Neural progenitor cell (in vitro differentiated cells): Measurements from ENCODE around the gene SAP30L. TPM values are rescaled to one million over a fixed set of nuclear protein-coding genes. Genes with fewer than 3 reads are reported as not detected.

Source experiments
- DNase-seq: peaks from one replicate; pipeline ENCODE4 v3.0.0-alpha.2; 2016; ENCODE audit warnings: low spot score
- H2AFZ ChIP-seq: fragments of 200-600 bp; sonication (generic); replicated peaks from 2 replicates; pipeline ENCODE4 v1.6.1; 2016; ENCODE audit warnings: antibody characterized with exemption
- H3F3A ChIP-seq: fragments of 200-600 bp; sonication (generic); 2 replicates; pipeline ENCODE4 v1.6.1; 2016; ENCODE audit warnings: antibody characterized with exemption, low read depth
- H3K27ac ChIP-seq: fragments of 200-600 bp; sonication (generic); 2 replicates; pipeline ENCODE4 v1.5.1; 2016; ENCODE audit warnings: mild to moderate bottlenecking
- H3K27me3 ChIP-seq: fragments of 200-600 bp; sonication (generic); 2 replicates; pipeline ENCODE4 v1.6.1; 2016; ENCODE audit warnings: mild to moderate bottlenecking, moderate library complexity
- H3K36me3 ChIP-seq: fragments of 200-600 bp; sonication (generic); 2 replicates; pipeline ENCODE4 v1.5.1; 2016
- H3K4me1 ChIP-seq: fragments of 200-600 bp; sonication (generic); 2 replicates; pipeline ENCODE4 v1.6.1; 2016; ENCODE audit warnings: mixed run types
- H3K4me2 ChIP-seq: fragments of 200-600 bp; sonication (generic); 2 replicates; pipeline ENCODE4 v1.6.1; 2016
- H3K4me3 ChIP-seq: fragments of 200-600 bp; sonication (generic); 2 replicates; pipeline ENCODE4 v1.5.1; 2016
- H3K79me2 ChIP-seq: fragments of 200-600 bp; sonication (generic); 2 replicates; pipeline ENCODE4 v1.6.1; 2016; ENCODE audit warnings: low read depth
- H3K9ac ChIP-seq: fragments of 200-600 bp; sonication (generic); 2 replicates; pipeline ENCODE4 v1.6.1; 2016
- H3K9me3 ChIP-seq: fragments of 200-600 bp; sonication (generic); 2 replicates; pipeline ENCODE4 v1.5.1; 2016; ENCODE audit warnings: low read depth
- H4K20me1 ChIP-seq: fragments of 200-600 bp; sonication (generic); 2 replicates; pipeline ENCODE4 v1.6.1; 2016; ENCODE audit warnings: low read depth
- H3K27ac Mint-ChIP-seq: 3 replicates; pipeline ENCODE4 v1.8.0; 2021; ENCODE audit warnings: mixed read lengths
- H3K27me3 Mint-ChIP-seq: 2 replicates; pipeline ENCODE4 v1.8.0; 2022; ENCODE audit warnings: low read depth, mild to moderate bottlenecking, inconsistent platforms, moderate library complexity, mixed read lengths; ENCODE audit not compliant: insufficient read depth
- H3K36me3 Mint-ChIP-seq: 3 replicates; pipeline ENCODE4 v1.8.0; 2021; ENCODE audit warnings: mixed read lengths
- H3K4me1 Mint-ChIP-seq: 3 replicates; pipeline ENCODE4 v1.8.0; 2021; ENCODE audit warnings: mixed read lengths
- H3K4me3 Mint-ChIP-seq: 3 replicates; pipeline ENCODE4 v1.8.0; 2021; ENCODE audit warnings: mild to moderate bottlenecking, moderate library complexity, mixed read lengths
- H3K9me3 Mint-ChIP-seq: 3 replicates; pipeline ENCODE4 v1.8.0; 2020; ENCODE audit warnings: mixed read lengths
- CTCF ChIP-seq: fragments of 200-600 bp; sonication (generic); IDR thresholded peaks from 2 replicates; pipeline ENCODE4 v1.5.1; 2017; ENCODE audit warnings: antibody characterized with exemption, mild to moderate bottlenecking
- EZH2 ChIP-seq: fragments of 200-600 bp; sonication (generic); IDR thresholded peaks from 2 replicates; pipeline ENCODE4 v1.6.1; 2017; ENCODE audit warnings: antibody characterized with exemption, mild to moderate bottlenecking, moderate library complexity
- EZH2phosphoT487 ChIP-seq: fragments of 200-600 bp; sonication (generic); IDR thresholded peaks from 2 replicates; pipeline ENCODE4 v1.6.1; 2017; ENCODE audit warnings: antibody characterized with exemption
- total RNA-seq: library from RNA; depleted of rRNA; stranded (reverse); fragments of >200 nt; gene quantifications from 2 replicates; pipeline ENCODE4 v1.2.3, GENCODE V29; 2015; ENCODE audit warnings: low replicate concordance

SAP30L gene
- total RNA-seq, 1 donor from 2014 or later: 13.2 TPM

DNA sequence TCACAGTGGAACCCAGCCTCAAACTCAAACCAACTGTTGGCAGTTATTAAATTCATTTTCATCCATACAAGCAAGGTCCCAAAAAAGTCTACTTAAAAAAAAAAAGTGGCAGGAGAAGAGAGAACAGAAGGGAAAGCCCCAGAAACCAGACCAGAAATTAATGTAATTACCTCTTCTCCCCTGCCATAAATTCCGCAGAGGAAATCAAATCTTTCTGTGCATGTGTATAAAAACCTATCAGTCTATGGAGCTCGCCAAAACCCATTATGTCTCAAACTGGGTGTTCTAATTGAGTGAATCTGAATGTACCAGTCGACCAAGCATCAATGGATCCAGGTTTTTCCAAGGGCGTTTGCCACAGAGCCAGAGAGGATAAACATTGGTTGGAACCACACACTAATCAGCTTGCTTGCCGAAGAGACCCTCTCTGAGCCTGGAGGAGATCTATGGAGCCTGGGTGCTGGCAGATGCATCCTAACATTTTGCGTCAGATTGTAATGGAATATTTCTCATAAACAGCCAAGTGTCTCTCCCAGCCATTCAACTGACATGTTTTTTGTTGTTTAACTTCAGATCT, 40.1 kb downstream of the SAP30L start:
- H3K4me2 ChIP-seq: no peak overlapping the region
- no peaks in the 10 kb centered on the region for H3K79me2 ChIP-seq
- no peak for DNase-seq
- H3K36me3 Mint-ChIP-seq: no peaks in the 10 kb centered on the region
- H3K9me3 ChIP-seq: no peaks in the 10 kb centered on the region
- H3K27me3 Mint-ChIP-seq: peaks cover 75% of the 10 kb centered on the region
- H3K4me1 ChIP-seq: peaks cover 6% of the 10 kb centered on the region
- H4K20me1 ChIP-seq: peaks cover 64% of the 10 kb centered on the region
- no peaks in the 10 kb centered on the region for H3K9me3 Mint-ChIP-seq
- peaks cover 13% of the 10 kb centered on the region for H3K4me1 Mint-ChIP-seq
- H2AFZ ChIP-seq: no peak overlapping the region
- H3K27me3 ChIP-seq: peaks cover 100% of the 10 kb centered on the region
- H3K4me3 Mint-ChIP-seq: no peak overlapping the region
- H3K27ac Mint-ChIP-seq: no peak overlapping the region
- H3K27ac ChIP-seq: no peak overlapping the region
- no peaks in the 10 kb centered on the region for H3K36me3 ChIP-seq
- H3K9ac ChIP-seq: no peak overlapping the region
- H3K4me3 ChIP-seq: no peak overlapping the region
- no peak for TF ChIP-seq EZH2phosphoT487
- TF ChIP-seq EZH2: no peak
- TF ChIP-seq CTCF: no peak
- H3F3A ChIP-seq: peaks cover 17% of the 10 kb centered on the region

DNA sequence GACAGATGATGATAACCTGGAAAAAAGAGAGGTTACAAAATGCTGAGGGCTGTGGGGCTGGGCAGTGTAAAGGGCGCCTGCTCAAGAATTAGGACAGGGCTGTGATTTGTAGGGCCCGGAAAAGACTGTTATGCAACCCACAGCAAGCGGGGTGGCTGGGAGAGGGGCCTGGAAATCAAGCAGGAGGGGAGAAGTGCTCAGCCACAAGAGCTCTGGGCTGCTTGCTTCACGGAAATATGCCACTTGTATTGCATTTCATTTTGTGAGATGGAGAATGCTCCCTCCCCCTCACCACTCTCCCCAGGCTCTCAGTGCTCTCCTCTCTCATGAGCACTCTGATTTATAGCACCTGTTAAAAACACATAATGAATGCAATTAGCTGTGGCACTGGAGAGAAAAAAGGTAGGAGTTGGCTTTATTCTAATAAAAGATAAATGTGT, 40.6 kb downstream of the SAP30L start:
- Histone ChIP-seq H3K9ac (no peak overlapping the region), H3K4me3 (no peak overlapping the region), H2AFZ (no peak overlapping the region), H3F3A (peaks cover 17% of the 10 kb centered on the region), H3K27ac (no peak overlapping the region), H3K4me1 (peaks cover 6% of the 10 kb centered on the region), H3K27me3 (peaks cover 99% of the 10 kb centered on the region), H3K79me2 (no peaks in the 10 kb centered on the region), H3K36me3 (no peaks in the 10 kb centered on the region), H3K4me2 (no peak overlapping the region), H4K20me1 (peaks cover 59% of the 10 kb centered on the region), H3K9me3 (no peaks in the 10 kb centered on the region)
- no peak overlapping the region for H3K27ac Mint-ChIP-seq
- no peak overlapping the region for H3K4me3 Mint-ChIP-seq
- TF ChIP-seq EZH2phosphoT487 (no peak), CTCF (no peak), EZH2 (no peak)
- peaks cover 74% of the 10 kb centered on the region for H3K27me3 Mint-ChIP-seq
- H3K4me1 Mint-ChIP-seq: peaks cover 13% of the 10 kb centered on the region
- no peaks in the 10 kb centered on the region for H3K36me3 Mint-ChIP-seq
- H3K9me3 Mint-ChIP-seq: no peaks in the 10 kb centered on the region
- DNase-seq: no peak

DNA sequence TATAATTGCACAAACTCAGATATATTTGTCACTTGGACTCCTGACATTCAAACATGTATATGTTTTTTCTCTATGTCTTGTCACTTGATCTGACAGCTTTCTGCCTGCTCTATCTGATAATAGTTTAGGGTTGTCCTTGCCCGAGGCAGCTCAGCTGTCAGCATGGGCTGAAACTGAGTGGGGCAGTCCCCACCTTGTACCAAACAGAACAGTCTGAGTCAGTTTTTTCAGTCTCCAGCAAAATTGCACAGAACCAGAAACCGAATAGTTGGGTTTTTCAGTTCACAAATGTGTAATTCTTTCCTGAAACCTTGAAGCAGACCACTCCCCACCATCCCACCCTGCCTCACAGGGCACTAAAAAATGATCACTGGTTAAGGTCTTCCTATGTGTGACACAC, 41.7 kb downstream of the SAP30L start:
- H3K4me3 ChIP-seq: no peak overlapping the region
- Mint-ChIP-seq H3K27me3 (peaks cover 72% of the 10 kb centered on the region), H3K9me3 (no peaks in the 10 kb centered on the region), H3K4me1 (peaks cover 13% of the 10 kb centered on the region), H3K4me3 (no peak overlapping the region), H3K27ac (no peak overlapping the region), H3K36me3 (no peaks in the 10 kb centered on the region)
- peaks cover 17% of the 10 kb centered on the region for H3F3A ChIP-seq
- no peak for DNase-seq
- TF ChIP-seq EZH2: no peak
- TF ChIP-seq EZH2phosphoT487: no peak
- TF ChIP-seq CTCF: no peak
- H3K9me3 ChIP-seq: no peaks in the 10 kb centered on the region
- no peak overlapping the region for H2AFZ ChIP-seq
- peaks cover 48% of the 10 kb centered on the region for H4K20me1 ChIP-seq
- no peak overlapping the region for H3K9ac ChIP-seq
- H3K27ac ChIP-seq: no peak overlapping the region
- peaks cover 6% of the 10 kb centered on the region for H3K4me1 ChIP-seq
- no peaks in the 10 kb centered on the region for H3K36me3 ChIP-seq
- no peaks in the 10 kb centered on the region for H3K79me2 ChIP-seq
- H3K4me2 ChIP-seq: no peak overlapping the region
- H3K27me3 ChIP-seq: peaks cover 98% of the 10 kb centered on the region
